ENCODE data around the gene ZACN.

ZACN gene

GRCh38 chr17:76087531-76087930, 8.5 kb downstream of the ZACN start:
- no peaks in the 10 kb centered on the region for H3F3A ChIP-seq (ENCODE audit: insufficient read depth, low read length)
- no peak overlapping the region for H3K27ac ChIP-seq (ENCODE audit: low read length)
- H3K4me3 ChIP-seq (ENCODE audit: low read length) = no peak overlapping the region
- H3K36me3 ChIP-seq (replicated peaks; ENCODE audit: insufficient read depth, low read length) = no peaks in the 10 kb centered on the region
- no peak for DNase-seq
- no peaks in the 10 kb centered on the region for H3K4me1 ChIP-seq (ENCODE audit: low read length)
- H3K9ac ChIP-seq (ENCODE audit: low read length) = no peak overlapping the region
- TF ChIP-seq EZH2 (optimal IDR thresholded peaks at IDR 0.05; ENCODE audit: low read depth, low read length) (no peak), CTCF (IDR thresholded peaks at IDR 0.05; ENCODE audit: low read length) (no peak), EZH2phosphoT487 (IDR thresholded peaks at IDR 0.05; ENCODE audit: low read length) (no peak)
- no peaks in the 10 kb centered on the region for H3K9me2 ChIP-seq (replicated peaks; ENCODE audit: insufficient read depth, low read length)
- no peaks in the 10 kb centered on the region for H3K27me3 ChIP-seq (replicated peaks; ENCODE audit: insufficient read depth, low read length)
- no peaks in the 10 kb centered on the region for H3K79me2 ChIP-seq (ENCODE audit: low read length)
- H2AFZ ChIP-seq (ENCODE audit: low read length) = no peak overlapping the region
- H3K4me2 ChIP-seq (ENCODE audit: low read depth, low read length) = no peak overlapping the region
- H4K20me1 ChIP-seq (ENCODE audit: insufficient read depth, low read length) = no peaks in the 10 kb centered on the region
- H3K9me3 ChIP-seq (replicated peaks; ENCODE audit: insufficient read depth, low read length) = no peaks in the 10 kb centered on the region

- Histone ChIP-seq H3K9ac (ENCODE audit: low read length) (no peak overlapping the region), H3K4me1 (ENCODE audit: low read length) (no peaks in the 10 kb centered on the region), H3K9me3 (replicated peaks; ENCODE audit: insufficient read depth, low read length) (no peaks in the 10 kb centered on the region), H4K20me1 (ENCODE audit: insufficient read depth, low read length) (no peaks in the 10 kb centered on the region), H3F3A (ENCODE audit: insufficient read depth, low read length) (no peaks in the 10 kb centered on the region), H3K9me2 (replicated peaks; ENCODE audit: insufficient read depth, low read length) (no peaks in the 10 kb centered on the region), H3K27ac (ENCODE audit: low read length) (no peak overlapping the region), H3K36me3 (replicated peaks; ENCODE audit: insufficient read depth, low read length) (no peaks in the 10 kb centered on the region), H2AFZ (ENCODE audit: low read length) (no peak overlapping the region), H3K4me2 (ENCODE audit: low read depth, low read length) (no peak overlapping the region), H3K27me3 (replicated peaks; ENCODE audit: insufficient read depth, low read length) (no peaks in the 10 kb centered on the region), H3K79me2 (ENCODE audit: low read length) (no peaks in the 10 kb centered on the region), H3K4me3 (ENCODE audit: low read length) (no peak overlapping the region)
- DNase-seq = no peak
- TF ChIP-seq CTCF (IDR thresholded peaks at IDR 0.05; ENCODE audit: low read length) (no peak), EZH2phosphoT487 (IDR thresholded peaks at IDR 0.05; ENCODE audit: low read length) (no peak), EZH2 (optimal IDR thresholded peaks at IDR 0.05; ENCODE audit: low read depth, low read length) (no peak)
These were observed 9.3 kb downstream of the ZACN start for GRCh38 chr17:76088041-76088867.

- Histone ChIP-seq H3K36me3 (replicated peaks; ENCODE audit: insufficient read depth, low read length) (no peaks in the 10 kb centered on the region), H3K9me3 (replicated peaks; ENCODE audit: insufficient read depth, low read length) (no peaks in the 10 kb centered on the region), H3K9me2 (replicated peaks; ENCODE audit: insufficient read depth, low read length) (no peaks in the 10 kb centered on the region), H2AFZ (ENCODE audit: low read length) (no peak overlapping the region), H3K9ac (ENCODE audit: low read length) (no peak overlapping the region), H3K4me3 (ENCODE audit: low read length) (no peak overlapping the region), H3K4me1 (ENCODE audit: low read length) (no peaks in the 10 kb centered on the region), H3F3A (ENCODE audit: insufficient read depth, low read length) (no peaks in the 10 kb centered on the region), H3K27me3 (replicated peaks; ENCODE audit: insufficient read depth, low read length) (no peaks in the 10 kb centered on the region), H3K79me2 (ENCODE audit: low read length) (no peaks in the 10 kb centered on the region), H3K4me2 (ENCODE audit: low read depth, low read length) (no peak overlapping the region), H4K20me1 (ENCODE audit: insufficient read depth, low read length) (no peaks in the 10 kb centered on the region), H3K27ac (ENCODE audit: low read length) (no peak overlapping the region)
- no peak for TF ChIP-seq EZH2 (optimal IDR thresholded peaks at IDR 0.05; ENCODE audit: low read depth, low read length)
- TF ChIP-seq EZH2phosphoT487 (IDR thresholded peaks at IDR 0.05; ENCODE audit: low read length) = no peak
- no peak for TF ChIP-seq CTCF (IDR thresholded peaks at IDR 0.05; ENCODE audit: low read length)
- DNase-seq = no peak
These were observed 10.0 kb downstream of the ZACN start for GRCh38 chr17:76088868-76089576.

Measured in MM.1S (cell line).